Vagina (tissue), 2 donors: Measurements from ENCODE around the gene CAV2. TPM values are rescaled to one million over a fixed set of nuclear protein-coding genes. Genes with fewer than 3 reads are reported as not detected.

ENCODE experiments used
- DNase-seq, 2 donors: peaks; one replicate each; pipeline ENCODE4 v3.0.0-alpha.2; 2017; ENCODE audit errors: extremely low spot score in 2 of 2
- H3K27ac ChIP-seq: fragments of 200-600 bp; sonication (generic); one replicate; pipeline ENCODE4 v1.5.1; 2019
- H3K27me3 ChIP-seq: fragments of 200-600 bp; sonication (generic); one replicate; pipeline ENCODE4 v1.5.1; 2019
- H3K36me3 ChIP-seq, 2 donors: fragments of 200-600 bp; sonication (generic); one replicate each; pipeline ENCODE4 v1.5.1; 2017 to 2019
- H3K4me1 ChIP-seq: fragments of 200-600 bp; sonication (generic); one replicate; pipeline ENCODE4 v1.5.1; 2019
- H3K4me3 ChIP-seq, 2 donors: fragments of 200-600 bp; sonication (generic); 1 replicate in 1 of 2; 2 replicates in 1 of 2; pipeline ENCODE4 v1.5.1; 2016 to 2019
- H3K9me3 ChIP-seq: fragments of 200-600 bp; sonication (generic); one replicate; pipeline ENCODE4 v1.5.1; 2019
- POLR2A ChIP-seq, 2 donors: fragments of 450-650 bp; IDR thresholded peaks; one replicate each; pipeline ENCODE4 v1.6.1; 2017; ENCODE audit warnings: antibody characterized with exemption in 2 of 2, mild to moderate bottlenecking in 2 of 2, moderate library complexity in 2 of 2
- POLR2AphosphoS5 ChIP-seq, 2 donors: sonication (generic); formaldehyde crosslinking; IDR thresholded peaks; one replicate each; pipeline ENCODE4 v1.9.0; 2017; ENCODE audit warnings: antibody characterized with exemption in 2 of 2, mild to moderate bottlenecking in 2 of 2, low read depth in 1 of 2; ENCODE audit not compliant: insufficient read depth in 1 of 2
- intact Hi-C: fragments of 100-400 bp; cut with DNase I; formaldehyde crosslinking; loops from one replicate; pipeline ENCODE4 v1.15.1; 2023
- total RNA-seq: library from RNA; depleted of rRNA; stranded (reverse); fragments of >200 nt; gene quantifications from one replicate; pipeline ENCODE4 v1.2.3, GENCODE V29; 2016
- TF ChIP-seq, protein P1 (sequence below), 3 experiments: fragments of 450-650 bp in 2 of 3; fragments of 200-600 bp in 1 of 3; sonication (generic) in 1 of 3; IDR thresholded peaks; one replicate each; pipeline ENCODE4 v1.5.1; 2017 to 2019; ENCODE audit warnings: antibody characterized with exemption in 3 of 3, mild to moderate bottlenecking in 2 of 3, moderate library complexity in 2 of 3

Gene CAV2
- total RNA-seq, 1 donor from 2014 or later = 42.5 TPM

DNA sequence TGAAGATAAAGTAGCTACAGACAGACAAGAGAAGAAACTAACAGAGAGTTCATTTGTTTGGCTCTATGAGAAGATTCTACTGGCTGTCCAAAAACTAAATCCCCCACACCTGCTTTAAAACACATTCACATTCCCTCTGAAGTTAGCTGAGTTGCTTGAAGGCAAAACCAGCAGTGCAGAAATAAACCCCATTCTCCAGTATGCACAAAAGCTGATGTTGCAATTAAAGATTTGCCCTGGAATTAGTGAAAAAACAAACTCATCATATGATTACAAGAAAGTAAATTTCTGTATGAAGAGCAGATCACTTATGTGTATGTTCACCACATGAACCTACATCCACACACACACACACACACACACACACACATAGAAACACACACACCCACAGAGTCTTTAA is 16.0 kb downstream of the CAV2 start:
- Histone ChIP-seq H3K27ac (no peak overlapping the region), H3K9me3 (no peaks in the 10 kb centered on the region), H3K4me1 (peaks cover 10% of the 10 kb centered on the region), H3K27me3 (no peaks in the 10 kb centered on the region), H3K4me3 (no peak overlapping the region), H3K36me3 (no peaks in the 10 kb centered on the region)
- TF ChIP-seq POLR2AphosphoS5 (IDR thresholded peaks at IDR 0.05; ENCODE audit: insufficient read depth in 1 of 2, low read depth in 1 of 2) (no peak), POLR2A (IDR thresholded peaks at IDR 0.05) (no peak)
- TF ChIP-seq, protein P1, sequence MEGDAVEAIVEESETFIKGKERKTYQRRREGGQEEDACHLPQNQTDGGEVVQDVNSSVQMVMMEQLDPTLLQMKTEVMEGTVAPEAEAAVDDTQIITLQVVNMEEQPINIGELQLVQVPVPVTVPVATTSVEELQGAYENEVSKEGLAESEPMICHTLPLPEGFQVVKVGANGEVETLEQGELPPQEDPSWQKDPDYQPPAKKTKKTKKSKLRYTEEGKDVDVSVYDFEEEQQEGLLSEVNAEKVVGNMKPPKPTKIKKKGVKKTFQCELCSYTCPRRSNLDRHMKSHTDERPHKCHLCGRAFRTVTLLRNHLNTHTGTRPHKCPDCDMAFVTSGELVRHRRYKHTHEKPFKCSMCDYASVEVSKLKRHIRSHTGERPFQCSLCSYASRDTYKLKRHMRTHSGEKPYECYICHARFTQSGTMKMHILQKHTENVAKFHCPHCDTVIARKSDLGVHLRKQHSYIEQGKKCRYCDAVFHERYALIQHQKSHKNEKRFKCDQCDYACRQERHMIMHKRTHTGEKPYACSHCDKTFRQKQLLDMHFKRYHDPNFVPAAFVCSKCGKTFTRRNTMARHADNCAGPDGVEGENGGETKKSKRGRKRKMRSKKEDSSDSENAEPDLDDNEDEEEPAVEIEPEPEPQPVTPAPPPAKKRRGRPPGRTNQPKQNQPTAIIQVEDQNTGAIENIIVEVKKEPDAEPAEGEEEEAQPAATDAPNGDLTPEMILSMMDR (IDR thresholded peaks at IDR 0.05) = no peak
- DNase-seq = no peak
- intact Hi-C loops = no loop called here

DNA sequence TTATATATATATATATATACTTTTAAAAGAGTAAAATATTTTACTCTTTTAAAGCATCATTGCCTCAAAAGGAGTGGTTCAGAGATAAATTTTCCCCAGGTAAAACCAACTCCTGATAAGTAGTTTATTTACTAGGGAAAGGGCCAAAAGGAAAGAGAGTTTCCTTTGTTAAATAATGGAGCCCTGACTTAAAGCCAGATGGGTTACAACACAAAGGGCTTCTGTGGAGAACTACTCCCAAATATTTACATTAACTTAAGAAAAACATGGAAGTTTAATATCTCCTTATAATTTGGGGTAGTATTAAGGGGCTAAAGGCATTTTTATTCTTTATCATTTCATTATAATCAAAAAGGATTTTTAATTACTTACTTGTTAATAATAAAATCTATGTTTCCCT is 16.8 kb downstream of the CAV2 start:
- intact Hi-C loops = no loop called here
- Histone ChIP-seq H3K4me1 (peaks cover 10% of the 10 kb centered on the region), H3K9me3 (no peaks in the 10 kb centered on the region), H3K27ac (no peak overlapping the region), H3K27me3 (no peaks in the 10 kb centered on the region), H3K4me3 (no peak overlapping the region), H3K36me3 (no peaks in the 10 kb centered on the region)
- no peak for TF ChIP-seq POLR2AphosphoS5 (IDR thresholded peaks at IDR 0.05; ENCODE audit: insufficient read depth in 1 of 2, low read depth in 1 of 2)
- no peak for TF ChIP-seq POLR2A (IDR thresholded peaks at IDR 0.05)
- TF ChIP-seq, protein P1 (IDR thresholded peaks at IDR 0.05) = no peak
- no peak for DNase-seq

DNA sequence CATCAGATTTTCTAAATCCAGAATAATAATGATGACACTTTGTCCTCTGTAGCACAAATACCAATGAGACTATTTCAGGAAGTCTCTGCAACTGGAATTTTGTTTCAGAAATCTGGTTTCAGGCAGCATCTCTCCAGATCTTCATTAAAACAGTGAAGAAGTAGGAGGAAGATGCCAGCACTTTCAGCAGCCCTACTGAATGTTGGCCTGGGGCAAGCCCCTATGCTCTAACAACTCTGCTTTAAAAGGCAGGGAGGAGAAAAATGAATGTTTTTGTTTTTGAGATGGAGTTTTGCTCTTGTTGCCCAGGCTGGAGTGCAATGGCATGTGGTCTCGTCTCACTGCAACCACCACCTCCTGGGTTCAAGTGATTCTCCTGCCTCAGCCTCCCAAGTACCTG is 18.1 kb downstream of the CAV2 start:
- Histone ChIP-seq H3K27ac (no peak overlapping the region), H3K4me3 (no peak overlapping the region), H3K9me3 (no peaks in the 10 kb centered on the region), H3K36me3 (no peaks in the 10 kb centered on the region), H3K27me3 (no peaks in the 10 kb centered on the region), H3K4me1 (peaks cover 16% of the 10 kb centered on the region)
- intact Hi-C loops = no loop called here
- DNase-seq = no peak
- TF ChIP-seq, protein P1 (IDR thresholded peaks at IDR 0.05) = no peak
- TF ChIP-seq POLR2AphosphoS5 (IDR thresholded peaks at IDR 0.05; ENCODE audit: insufficient read depth in 1 of 2, low read depth in 1 of 2) (no peak), POLR2A (IDR thresholded peaks at IDR 0.05) (no peak)

DNA sequence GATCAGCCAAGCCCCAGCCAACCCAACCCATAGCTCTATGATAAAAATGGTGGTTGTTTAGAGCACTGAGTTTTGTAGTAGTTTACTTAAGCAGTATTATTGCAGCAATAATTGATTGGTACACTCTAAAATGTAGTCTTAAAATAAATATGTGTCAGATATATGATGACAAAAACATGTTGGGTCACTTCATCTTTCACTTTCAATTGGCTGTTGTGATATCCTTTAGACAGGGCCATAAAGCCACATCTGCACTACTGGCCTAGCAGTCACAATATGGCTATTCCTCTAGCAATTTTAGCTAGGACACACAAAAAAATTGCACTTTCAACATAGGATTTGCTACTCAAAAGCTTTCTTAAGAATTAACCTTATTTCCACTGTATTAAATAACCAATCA is 19.4 kb downstream of the CAV2 start:
- TF ChIP-seq POLR2A (IDR thresholded peaks at IDR 0.05) (no peak), POLR2AphosphoS5 (IDR thresholded peaks at IDR 0.05; ENCODE audit: insufficient read depth in 1 of 2, low read depth in 1 of 2) (no peak)
- TF ChIP-seq, protein P1 (IDR thresholded peaks at IDR 0.05) = no peak
- no peak for DNase-seq
- Histone ChIP-seq H3K27ac (no peak overlapping the region), H3K36me3 (no peaks in the 10 kb centered on the region), H3K4me3 (no peak overlapping the region), H3K27me3 (no peaks in the 10 kb centered on the region), H3K4me1 (peaks cover 19% of the 10 kb centered on the region), H3K9me3 (no peaks in the 10 kb centered on the region)
- intact Hi-C loops = no loop called here

DNA sequence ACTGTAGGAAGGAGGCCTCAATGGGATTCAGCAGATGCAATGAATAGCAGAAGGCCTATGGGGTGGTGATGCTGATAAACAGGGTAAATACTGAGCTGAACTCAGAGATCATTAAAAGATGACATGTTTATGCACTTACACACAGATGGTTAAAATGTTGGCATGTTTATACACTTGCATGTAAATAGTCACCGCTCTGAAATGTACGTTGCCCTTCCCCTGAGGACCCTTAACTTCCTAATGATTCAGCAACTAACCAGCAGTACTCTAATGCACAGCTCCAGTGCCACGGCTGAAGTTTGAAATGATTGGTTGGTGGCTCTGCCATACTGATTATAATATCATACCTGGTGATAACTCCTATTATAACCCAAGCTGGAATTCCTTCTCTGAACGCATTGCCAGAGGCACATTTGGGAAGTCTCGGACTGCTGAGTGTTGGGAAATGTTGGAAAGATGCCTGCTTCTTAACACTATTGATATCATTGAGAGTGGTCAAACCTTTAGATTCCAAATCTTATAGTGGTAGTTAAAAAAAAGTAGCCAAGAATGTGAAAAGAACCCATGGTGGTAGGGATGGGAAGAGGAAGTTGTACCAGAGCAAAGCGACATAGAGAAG is 21.6 kb downstream of the CAV2 start:
- H3K27ac ChIP-seq = no peak overlapping the region

More for the DNA sequence above, 21.6 kb downstream of the CAV2 start:
- TF ChIP-seq POLR2A (IDR thresholded peaks at IDR 0.05) (no peak), POLR2AphosphoS5 (IDR thresholded peaks at IDR 0.05; ENCODE audit: insufficient read depth in 1 of 2, low read depth in 1 of 2) (no peak)
- TF ChIP-seq, protein P1 (IDR thresholded peaks at IDR 0.05) = no peak
- no peak overlapping the region for H3K4me3 ChIP-seq
- H3K27me3 ChIP-seq = no peaks in the 10 kb centered on the region
- H3K9me3 ChIP-seq = no peaks in the 10 kb centered on the region
- intact Hi-C loops = no loop called here
- peaks cover 19% of the 10 kb centered on the region for H3K4me1 ChIP-seq
- H3K36me3 ChIP-seq = no peaks in the 10 kb centered on the region
- no peak for DNase-seq
